ENCODE measurements around the gene CCDC12. TPM values are rescaled to one million over a fixed set of nuclear protein-coding genes. Genes with fewer than 3 reads are reported as not detected.

Gene CCDC12
- total RNA-seq, 2 donors from 2014 or later = 46.7 to 47.8 TPM

- Mint-ChIP-seq H3K9me3 (no peaks in the 10 kb centered on the region), H3K27me3 (ENCODE audit: insufficient read depth) (no peaks in the 10 kb centered on the region), H3K4me3 (no peak overlapping the region), H3K4me1 (peaks cover 3% of the 10 kb centered on the region), H3K27ac (no peak overlapping the region), H3K36me3 (ENCODE audit: low read depth) (peaks cover 10% of the 10 kb centered on the region)
- Histone ChIP-seq H3K4me1 (ENCODE audit: control insufficient read depth, insufficient read depth, low read length) (no peaks in the 10 kb centered on the region), H3K9me3 (ENCODE audit: control insufficient read depth, low read length) (no peaks in the 10 kb centered on the region), H3K9ac (ENCODE audit: extremely low read depth, low read length, poor library complexity, severe bottlenecking) (no peak overlapping the region), H3K36me3 (ENCODE audit: control insufficient read depth, insufficient read depth, low read length) (peaks cover 22% of the 10 kb centered on the region), H3K4me3 (ENCODE audit: low read length) (no peak overlapping the region), H3K27me3 (ENCODE audit: control insufficient read depth, insufficient read depth, low read length, poor library complexity, severe bottlenecking) (no peaks in the 10 kb centered on the region), H3K27ac (ENCODE audit: low read depth, low read length) (no peak overlapping the region)
- DNase-seq = no peak
- WGBS, 2 experiments (ENCODE audit: insufficient coverage in 1 of 2, insufficient read length in 1 of 2) = 96 to 97% methylated on average over 6 to 22 of the region's 22 CpGs
- no peak for TF ChIP-seq CTCF (conservative IDR thresholded peaks at IDR 0.05)
These were observed 19.5 kb upstream of the CCDC12 start for GRCh38 chr3:46995901-46996562.

- no peak for DNase-seq
- Histone ChIP-seq H3K9me3 (ENCODE audit: control insufficient read depth, low read length) (no peaks in the 10 kb centered on the region), H3K27me3 (ENCODE audit: control insufficient read depth, insufficient read depth, low read length, poor library complexity, severe bottlenecking) (no peaks in the 10 kb centered on the region), H3K36me3 (ENCODE audit: control insufficient read depth, insufficient read depth, low read length) (peaks cover 17% of the 10 kb centered on the region), H3K4me1 (ENCODE audit: control insufficient read depth, insufficient read depth, low read length) (no peaks in the 10 kb centered on the region), H3K9ac (ENCODE audit: extremely low read depth, low read length, poor library complexity, severe bottlenecking) (no peak overlapping the region), H3K4me3 (ENCODE audit: low read length) (no peak overlapping the region), H3K27ac (ENCODE audit: low read depth, low read length) (no peak overlapping the region)
- TF ChIP-seq CTCF (conservative IDR thresholded peaks at IDR 0.05) = no peak
- no peak overlapping the region for H3K27ac Mint-ChIP-seq
- H3K9me3 Mint-ChIP-seq = no peaks in the 10 kb centered on the region
- no peaks in the 10 kb centered on the region for H3K27me3 Mint-ChIP-seq (ENCODE audit: insufficient read depth)
- H3K4me3 Mint-ChIP-seq = no peak overlapping the region
- H3K4me1 Mint-ChIP-seq = peaks cover 3% of the 10 kb centered on the region
- 94 to 95% methylated on average over 17 to 29 of the region's 29 CpGs for WGBS, 2 experiments (ENCODE audit: insufficient coverage in 1 of 2, insufficient read length in 1 of 2)
- H3K36me3 Mint-ChIP-seq (ENCODE audit: low read depth) = peaks cover 14% of the 10 kb centered on the region
These were observed 18.5 kb upstream of the CCDC12 start for GRCh38 chr3:46994801-46995731.

- Mint-ChIP-seq H3K27me3 (ENCODE audit: insufficient read depth) (no peaks in the 10 kb centered on the region), H3K4me3 (no peak overlapping the region), H3K9me3 (no peaks in the 10 kb centered on the region), H3K36me3 (ENCODE audit: low read depth) (peaks cover 10% of the 10 kb centered on the region), H3K27ac (no peak overlapping the region), H3K4me1 (peaks cover 5% of the 10 kb centered on the region)
- no peak for DNase-seq
- TF ChIP-seq CTCF (conservative IDR thresholded peaks at IDR 0.05) = no peak
- Histone ChIP-seq H3K4me1 (ENCODE audit: control insufficient read depth, insufficient read depth, low read length) (no peaks in the 10 kb centered on the region), H3K36me3 (ENCODE audit: control insufficient read depth, insufficient read depth, low read length) (peaks cover 8% of the 10 kb centered on the region), H3K4me3 (ENCODE audit: low read length) (no peak overlapping the region), H3K27me3 (ENCODE audit: control insufficient read depth, insufficient read depth, low read length, poor library complexity, severe bottlenecking) (no peaks in the 10 kb centered on the region), H3K27ac (ENCODE audit: low read depth, low read length) (no peak overlapping the region), H3K9ac (ENCODE audit: extremely low read depth, low read length, poor library complexity, severe bottlenecking) (no peak overlapping the region), H3K9me3 (ENCODE audit: control insufficient read depth, low read length) (no peaks in the 10 kb centered on the region)
- 95 to 96% methylated on average over 4 to 7 of the region's 7 CpGs for WGBS, 2 experiments (ENCODE audit: insufficient coverage in 1 of 2, insufficient read length in 1 of 2)
These were observed 17.4 kb upstream of the CCDC12 start for GRCh38 chr3:46993986-46994385.
